Loucy (cell line): ENCODE results near the gene PALD1.

ENCODE experiments used
- H2AFZ ChIP-seq: fragments of 200-600 bp; sonication (generic); 2 replicates; pipeline ENCODE4 v1.6.0; 2016; ENCODE audit warnings: antibody characterized with exemption, mild to moderate bottlenecking, low read length, moderate library complexity
- H3F3A ChIP-seq: fragments of 200-600 bp; 2 replicates; pipeline ENCODE4 v1.6.0; 2016; ENCODE audit warnings: antibody characterized with exemption, low read depth, mild to moderate bottlenecking
- H3K27me3 ChIP-seq: fragments of 200-600 bp; sonication (generic); 2 replicates; pipeline ENCODE4 v1.6.1; 2014; ENCODE audit warnings: low read length, mild to moderate bottlenecking; ENCODE audit not compliant: insufficient read depth, poor library complexity, severe bottlenecking
- H3K36me3 ChIP-seq: fragments of 200-600 bp; sonication (generic); 2 replicates; pipeline ENCODE4 v1.6.1; 2016; ENCODE audit warnings: low read length; ENCODE audit not compliant: insufficient read depth
- H3K4me1 ChIP-seq: fragments of 200-600 bp; sonication (generic); 2 replicates; pipeline ENCODE4 v1.5.1; 2014; ENCODE audit warnings: low read length, mild to moderate bottlenecking; ENCODE audit not compliant: insufficient read depth, poor library complexity, severe bottlenecking
- H3K4me2 ChIP-seq: fragments of 200-600 bp; sonication (generic); 2 replicates; pipeline ENCODE4 v1.6.0; 2014; ENCODE audit warnings: antibody characterized with exemption, low read length, low read depth, mild to moderate bottlenecking; ENCODE audit not compliant: poor library complexity, severe bottlenecking
- H3K4me3 ChIP-seq: fragments of 200-600 bp; sonication (generic); 2 replicates; pipeline ENCODE4 v1.5.1; 2014; ENCODE audit warnings: low read length, mild to moderate bottlenecking, mixed read lengths; ENCODE audit not compliant: poor library complexity, severe bottlenecking
- H3K79me2 ChIP-seq: fragments of 200-600 bp; sonication (generic); 2 replicates; pipeline ENCODE4 v1.6.1; 2014; ENCODE audit warnings: low read length; ENCODE audit not compliant: insufficient read depth
- H3K9ac ChIP-seq: fragments of 200-600 bp; sonication (generic); 2 replicates; pipeline ENCODE4 v1.6.0; 2014; ENCODE audit warnings: mild to moderate bottlenecking, low read depth, low read length, moderate library complexity; ENCODE audit not compliant: poor library complexity, severe bottlenecking
- H3K9me2 ChIP-seq: fragments of 200-600 bp; sonication (generic); replicated peaks from 2 replicates; pipeline ENCODE4 v1.6.1; 2016; ENCODE audit warnings: low read depth, low read length, mixed read lengths
- H3K9me3 ChIP-seq: fragments of 200-600 bp; sonication (generic); 2 replicates; pipeline ENCODE4 v1.6.1; 2014; ENCODE audit warnings: mild to moderate bottlenecking, antibody characterized with exemption, low read length, low read depth; ENCODE audit not compliant: insufficient read depth
- H4K20me1 ChIP-seq: fragments of 200-600 bp; sonication (generic); 2 replicates; pipeline ENCODE4 v1.6.0; 2014; ENCODE audit warnings: antibody characterized with exemption, low read length, mild to moderate bottlenecking; ENCODE audit not compliant: insufficient read depth, poor library complexity, severe bottlenecking
- EZH2phosphoT487 ChIP-seq: fragments of 200-600 bp; IDR thresholded peaks from 2 replicates; pipeline ENCODE4 v1.6.1; 2018; ENCODE audit warnings: antibody characterized with exemption, mild to moderate bottlenecking, moderate library complexity, borderline replicate concordance
- TF ChIP-seq, protein P1 (sequence below): fragments of 200-600 bp; sonication (generic); conservative IDR thresholded peaks from 2 replicates; pipeline ENCODE4 v1.5.1; 2014; ENCODE audit warnings: mild to moderate bottlenecking, antibody characterized with exemption, low read length

Gene PALD1

DNA sequence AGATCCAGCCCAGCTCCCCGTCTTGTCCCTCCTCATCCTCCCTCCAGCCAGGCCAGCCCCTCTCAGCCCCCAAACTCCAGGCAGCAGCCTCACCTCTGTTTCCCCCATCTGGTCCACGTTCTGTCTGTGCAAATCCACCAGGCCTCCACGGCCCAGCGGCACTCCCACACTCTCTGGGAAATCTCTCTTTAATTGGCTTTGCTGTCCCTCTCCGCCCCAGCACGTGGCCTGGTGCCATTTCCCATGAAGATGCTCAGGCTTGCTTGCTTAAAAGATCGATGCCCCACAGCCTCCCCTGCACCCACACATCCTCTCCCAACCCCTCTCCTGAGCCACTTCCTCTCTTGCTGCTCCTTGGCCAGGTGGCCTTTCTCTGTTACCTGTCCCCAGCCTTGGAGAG, 84.7 kb downstream of the PALD1 start:
- no peak overlapping the region for H2AFZ ChIP-seq
- H4K20me1 ChIP-seq = no peaks in the 10 kb centered on the region
- H3K4me2 ChIP-seq = no peak overlapping the region
- H3K4me3 ChIP-seq = no peak overlapping the region
- H3K27me3 ChIP-seq = no peaks in the 10 kb centered on the region
- H3F3A ChIP-seq = no peaks in the 10 kb centered on the region
- H3K79me2 ChIP-seq = no peaks in the 10 kb centered on the region
- H3K9me3 ChIP-seq = no peaks in the 10 kb centered on the region
- H3K36me3 ChIP-seq = no peaks in the 10 kb centered on the region
- peaks cover 65% of the 10 kb centered on the region for H3K4me1 ChIP-seq
- peak overlapping the region; percentile 65 for H3K9ac ChIP-seq
- H3K9me2 ChIP-seq = no peaks in the 10 kb centered on the region
- TF ChIP-seq, protein P1, sequence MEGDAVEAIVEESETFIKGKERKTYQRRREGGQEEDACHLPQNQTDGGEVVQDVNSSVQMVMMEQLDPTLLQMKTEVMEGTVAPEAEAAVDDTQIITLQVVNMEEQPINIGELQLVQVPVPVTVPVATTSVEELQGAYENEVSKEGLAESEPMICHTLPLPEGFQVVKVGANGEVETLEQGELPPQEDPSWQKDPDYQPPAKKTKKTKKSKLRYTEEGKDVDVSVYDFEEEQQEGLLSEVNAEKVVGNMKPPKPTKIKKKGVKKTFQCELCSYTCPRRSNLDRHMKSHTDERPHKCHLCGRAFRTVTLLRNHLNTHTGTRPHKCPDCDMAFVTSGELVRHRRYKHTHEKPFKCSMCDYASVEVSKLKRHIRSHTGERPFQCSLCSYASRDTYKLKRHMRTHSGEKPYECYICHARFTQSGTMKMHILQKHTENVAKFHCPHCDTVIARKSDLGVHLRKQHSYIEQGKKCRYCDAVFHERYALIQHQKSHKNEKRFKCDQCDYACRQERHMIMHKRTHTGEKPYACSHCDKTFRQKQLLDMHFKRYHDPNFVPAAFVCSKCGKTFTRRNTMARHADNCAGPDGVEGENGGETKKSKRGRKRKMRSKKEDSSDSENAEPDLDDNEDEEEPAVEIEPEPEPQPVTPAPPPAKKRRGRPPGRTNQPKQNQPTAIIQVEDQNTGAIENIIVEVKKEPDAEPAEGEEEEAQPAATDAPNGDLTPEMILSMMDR = no peak
- no peak for TF ChIP-seq EZH2phosphoT487

DNA sequence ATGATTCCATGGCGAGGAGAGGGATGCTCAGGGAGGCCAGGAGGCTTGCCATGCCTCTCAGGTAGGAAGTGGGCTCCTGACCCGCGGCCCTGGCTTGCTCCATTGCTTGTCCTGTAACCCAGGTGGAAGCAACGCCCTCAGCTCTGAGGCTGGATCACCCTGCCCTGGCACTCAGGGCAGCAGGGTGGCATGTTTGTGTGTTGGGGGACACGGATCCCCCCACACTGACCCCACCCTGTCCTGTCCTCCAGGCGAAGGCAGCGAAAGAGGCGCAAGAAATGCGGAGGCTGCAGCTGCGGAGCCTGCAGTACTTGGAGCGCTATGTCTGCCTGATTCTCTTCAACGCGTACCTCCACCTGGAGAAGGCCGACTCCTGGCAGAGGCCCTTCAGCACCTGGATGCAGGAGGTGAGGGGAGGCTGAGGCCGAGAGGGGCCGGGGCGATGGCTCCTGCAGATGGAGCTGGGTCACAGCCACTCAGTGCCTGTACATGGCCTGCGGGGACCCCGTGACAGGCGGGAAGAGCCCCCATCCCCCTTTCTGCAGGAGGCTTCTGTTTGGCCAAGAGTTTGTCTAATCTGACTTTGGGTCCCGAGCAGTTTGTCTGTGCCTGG, 85.7 kb downstream of the PALD1 start:
- H3K36me3 ChIP-seq = no peaks in the 10 kb centered on the region
- no peak for TF ChIP-seq EZH2phosphoT487
- TF ChIP-seq, protein P1 = no peak
- H3K4me2 ChIP-seq = no peak overlapping the region
- peak overlapping the region; percentile 56 for H3K9ac ChIP-seq
- peaks cover 67% of the 10 kb centered on the region for H3K4me1 ChIP-seq
- no peaks in the 10 kb centered on the region for H3K9me3 ChIP-seq
- H3K27me3 ChIP-seq = no peaks in the 10 kb centered on the region
- no peaks in the 10 kb centered on the region for H3K9me2 ChIP-seq
- no peaks in the 10 kb centered on the region for H3F3A ChIP-seq
- no peaks in the 10 kb centered on the region for H3K79me2 ChIP-seq
- H4K20me1 ChIP-seq = no peaks in the 10 kb centered on the region
- no peak overlapping the region for H3K4me3 ChIP-seq
- no peak overlapping the region for H2AFZ ChIP-seq

DNA sequence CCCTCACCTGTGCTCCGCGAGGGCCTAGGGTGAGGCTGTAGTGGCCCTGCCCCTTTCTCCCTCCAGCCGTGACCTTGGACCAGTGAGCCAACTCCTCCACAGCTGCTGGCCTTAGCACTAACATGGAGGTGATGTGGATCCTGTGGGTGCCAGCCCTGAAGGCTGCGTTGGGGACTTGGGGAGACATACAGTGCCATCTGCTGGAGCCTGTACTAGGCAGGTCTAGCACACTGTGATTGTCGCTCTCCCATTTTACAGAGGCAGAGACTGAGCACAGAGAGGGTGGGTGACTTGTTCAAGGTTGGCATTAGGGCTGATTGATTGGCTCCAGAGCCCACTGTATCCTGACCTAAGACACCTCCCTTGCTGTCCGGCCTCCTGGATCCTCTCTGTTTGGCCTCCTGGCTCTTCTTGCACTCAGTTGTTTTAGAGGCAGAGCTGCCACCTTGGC, 86.4 kb downstream of the PALD1 start:
- no peaks in the 10 kb centered on the region for H3K9me3 ChIP-seq
- peak overlapping the region; percentile 56 for H3K9ac ChIP-seq
- no peaks in the 10 kb centered on the region for H3K79me2 ChIP-seq
- H3K4me3 ChIP-seq = no peak overlapping the region
- no peak for TF ChIP-seq EZH2phosphoT487
- TF ChIP-seq, protein P1 = peak; percentile 30; the same call in 1 of the 2 replicates
- no peaks in the 10 kb centered on the region for H3F3A ChIP-seq
- H3K9me2 ChIP-seq = no peaks in the 10 kb centered on the region
- H3K36me3 ChIP-seq = no peaks in the 10 kb centered on the region
- H3K4me2 ChIP-seq = peak overlapping the region; percentile 31
- H3K27me3 ChIP-seq = no peaks in the 10 kb centered on the region
- H3K4me1 ChIP-seq = peaks cover 66% of the 10 kb centered on the region
- H4K20me1 ChIP-seq = no peaks in the 10 kb centered on the region
- no peak overlapping the region for H2AFZ ChIP-seq
